CD4-positive, alpha-beta T cell treated with Interleukin-1 beta for 1 hour (primary cell): Measurements from ENCODE around the gene DNLZ.
"Not testable (repeated sequence)": the region's sequence is repeated elsewhere in the genome, so short reads cannot be mapped to it uniquely, and the experiment has no call there.

ENCODE experiments used
- DNase-seq, 2 donors: peaks; one replicate each; pipeline ENCODE4 v3.0.0-alpha.2; 2020 to 2022

Gene DNLZ

DNA sequence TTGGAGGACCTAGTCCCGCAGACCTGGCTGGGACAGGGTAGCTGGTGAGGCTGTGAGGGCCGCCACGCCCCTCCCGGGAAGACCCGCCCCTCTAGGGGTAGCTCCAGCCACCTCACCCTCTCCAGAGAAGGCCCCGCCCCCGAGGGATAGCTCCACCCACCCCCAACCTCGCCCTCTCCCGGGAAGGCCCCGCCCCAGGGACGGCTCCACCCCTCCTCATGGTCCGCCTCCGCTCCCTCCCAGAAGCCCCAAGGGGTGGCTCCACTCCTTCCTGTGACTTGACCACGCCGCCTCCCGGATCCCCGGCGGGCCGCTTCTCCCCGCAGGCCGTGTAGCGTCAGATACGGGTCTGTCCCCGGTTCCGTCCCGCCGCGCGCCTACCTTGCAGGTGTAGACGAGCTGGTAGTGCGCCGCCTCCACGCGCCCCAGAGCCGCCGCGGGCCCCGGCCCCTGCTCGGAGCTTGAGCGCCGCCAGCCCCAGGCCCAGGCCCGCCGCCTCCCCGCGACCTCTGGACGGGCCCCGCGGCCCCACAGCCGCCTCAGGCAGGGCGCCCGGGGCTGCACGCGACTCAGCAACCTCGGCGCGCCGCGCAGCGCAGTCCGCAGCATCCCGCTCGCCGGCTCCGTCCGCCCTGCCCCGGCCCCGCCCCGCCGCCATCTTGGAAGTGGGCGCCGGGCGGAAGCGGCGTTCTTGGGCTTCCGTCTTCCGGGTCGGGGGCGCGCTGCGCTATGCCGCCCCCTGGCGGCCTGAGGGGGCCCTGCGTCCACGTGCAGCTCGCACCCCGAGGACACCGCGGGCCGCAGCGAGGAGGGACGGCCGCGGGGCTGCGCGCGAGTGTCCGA, at the start of gene DNLZ:
Gene DNLZ, minus strand, starts transcription at position 639 of the 843 bp plus-strand sequence. Its CDS starts 30 bp downstream, at position 609.
- DNase-seq, result peak; percentile 93

DNA sequence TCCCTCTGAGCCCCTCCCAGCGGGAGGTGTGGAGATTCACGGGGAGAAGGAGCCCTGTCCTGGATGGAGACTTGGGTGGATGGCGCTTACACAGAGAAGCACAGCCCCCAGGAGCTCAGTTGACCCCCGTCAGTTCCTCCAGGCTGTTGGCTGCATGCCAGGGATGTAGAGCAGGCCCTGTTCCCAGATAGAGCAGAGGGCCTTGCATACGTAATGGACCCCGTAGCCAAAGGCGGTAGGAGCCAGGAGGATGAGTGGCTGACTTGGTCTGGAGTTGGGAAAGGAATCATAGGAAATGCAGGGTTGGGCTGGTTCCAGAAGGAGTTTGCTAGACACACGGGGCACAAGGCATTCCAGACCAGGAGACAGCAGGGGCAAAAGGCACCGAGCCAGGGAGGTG, 49.4 kb upstream of the DNLZ start:
- DNase-seq, result no peak

DNA sequence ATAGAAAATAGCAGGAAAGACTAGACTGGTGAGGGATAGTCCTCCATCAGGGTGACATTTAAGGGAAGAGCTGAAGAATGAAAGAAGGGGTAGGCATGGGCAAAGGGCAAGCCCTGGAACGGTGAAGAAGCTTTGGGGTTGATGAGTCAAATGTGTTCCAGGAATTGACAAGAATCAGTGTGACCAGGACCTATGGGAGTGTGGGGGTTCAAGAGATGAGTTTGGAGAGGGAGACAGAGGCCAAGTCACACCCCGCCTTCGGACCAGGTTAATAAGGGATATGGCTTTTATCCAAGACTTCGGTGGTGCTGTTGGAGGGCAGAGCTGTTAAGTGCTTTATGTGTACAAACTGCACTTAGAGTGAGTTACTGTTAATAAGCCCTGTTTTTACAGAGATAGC, 47.8 kb upstream of the DNLZ start:
- no peak for DNase-seq

DNA sequence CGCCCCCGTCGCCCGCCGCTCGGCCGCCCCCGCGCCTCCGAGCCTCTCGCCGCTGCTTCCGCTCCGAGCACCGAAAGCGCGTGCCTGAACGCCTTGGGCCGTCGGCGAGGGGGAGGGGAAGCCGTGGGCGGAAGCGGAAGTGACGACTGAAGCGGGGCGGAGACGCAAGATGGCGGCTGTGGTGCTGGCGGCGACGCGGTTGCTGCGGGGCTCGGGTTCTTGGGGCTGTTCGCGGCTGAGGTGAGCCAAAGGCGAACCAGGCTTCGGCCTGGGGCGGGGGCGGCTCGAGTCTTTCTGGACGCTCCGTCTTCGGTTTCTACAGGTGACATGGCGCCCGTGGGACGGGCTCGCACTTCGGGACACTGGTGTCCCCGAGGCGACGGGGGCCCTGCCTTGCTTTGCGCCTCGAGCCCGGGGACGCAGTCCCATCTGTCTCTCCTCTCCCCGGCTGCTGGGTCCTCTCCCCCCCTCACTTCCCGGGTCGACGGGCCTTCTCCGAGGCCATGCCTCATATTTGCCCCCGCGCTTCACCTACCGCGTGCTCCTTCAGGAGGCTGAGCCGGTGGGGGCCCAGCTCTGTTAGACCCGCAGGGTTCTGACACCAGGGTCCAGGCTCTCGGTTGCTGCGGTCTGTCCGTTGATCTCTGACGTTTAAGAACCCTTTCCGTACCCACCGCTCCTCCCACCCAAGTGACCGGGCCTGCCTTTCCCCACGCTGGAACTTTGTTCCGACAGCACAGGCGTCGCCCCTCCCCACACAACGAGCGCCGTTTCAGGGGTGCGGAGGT, 47.1 kb upstream of the DNLZ start, which contains the start of the genes ENTR1 and PMPCA:
Gene ENTR1, minus strand, starts transcription at position 115 of the 788 bp plus-strand sequence. CDS start 217 bp downstream, outside the sequence.
Gene PMPCA, plus strand, starts transcription at position 159 of the 788 bp plus-strand sequence. Its CDS starts 11 bp downstream, at position 170.
- peak; percentile 92 to 94 for DNase-seq

DNA sequence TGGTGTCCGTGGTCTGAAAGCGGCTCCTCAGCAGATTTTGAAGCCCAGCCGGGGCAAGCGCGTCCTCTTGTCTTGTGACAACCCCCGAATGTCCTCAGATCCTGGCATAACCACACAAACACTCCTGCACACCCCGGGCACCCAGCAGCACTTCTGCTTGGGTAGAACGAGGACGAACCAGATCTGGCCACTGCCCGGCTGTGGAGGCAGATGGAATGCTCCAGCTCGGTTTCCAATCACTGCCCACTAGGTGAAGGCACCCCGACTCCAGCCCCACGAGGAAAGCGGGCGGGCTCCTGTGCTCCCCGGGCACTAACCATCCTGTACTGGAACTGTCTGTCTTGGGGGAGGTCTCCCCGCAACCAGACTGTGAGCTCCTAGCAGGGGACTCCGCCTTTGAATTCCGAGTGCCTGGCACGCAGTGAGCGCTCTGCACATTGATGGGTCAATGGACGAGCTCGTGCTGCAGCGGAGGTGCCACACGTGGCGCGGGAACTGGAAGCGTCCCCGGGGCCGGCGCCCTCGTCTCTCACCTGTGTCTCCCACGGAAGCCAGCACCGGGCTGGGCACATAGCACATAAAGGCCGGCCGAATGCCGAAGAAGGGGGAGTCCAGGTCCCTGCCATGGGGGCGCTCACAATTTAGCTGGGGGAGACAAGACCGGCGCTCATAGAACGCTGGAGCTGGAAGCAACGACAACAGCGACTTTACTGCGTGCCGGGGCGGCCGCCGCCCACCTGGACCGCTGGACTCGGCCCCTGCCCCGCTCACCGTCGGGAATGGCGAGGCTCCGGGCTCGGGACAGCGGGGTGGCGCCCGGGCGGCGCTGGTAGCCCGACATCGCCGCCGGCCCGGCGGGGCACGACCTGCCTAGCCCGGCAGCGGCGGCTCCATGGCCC, 46.3 kb upstream of the DNLZ start:
- DNase-seq, result peak; percentile 19 to 22

DNA sequence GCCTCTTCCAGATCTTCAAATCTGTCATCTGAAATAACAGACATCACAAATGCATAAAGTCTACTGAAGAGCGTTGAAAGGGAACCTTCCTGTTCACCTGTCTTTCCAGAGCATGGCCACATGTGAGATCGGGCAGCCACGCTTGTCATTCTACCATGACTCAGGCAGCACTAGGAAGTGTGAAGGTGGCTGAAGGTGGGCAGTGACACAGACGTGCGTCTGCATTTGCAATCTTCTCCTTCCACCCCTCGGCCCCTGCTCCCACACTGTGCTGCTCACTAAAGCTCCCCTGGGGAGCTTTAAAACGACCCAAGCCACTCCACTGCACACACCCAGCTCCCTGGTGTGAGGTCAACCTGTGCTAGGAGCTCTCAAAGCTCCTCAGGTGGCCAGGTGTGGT, 44.4 kb upstream of the DNLZ start:
- DNase-seq, result no peak

DNA sequence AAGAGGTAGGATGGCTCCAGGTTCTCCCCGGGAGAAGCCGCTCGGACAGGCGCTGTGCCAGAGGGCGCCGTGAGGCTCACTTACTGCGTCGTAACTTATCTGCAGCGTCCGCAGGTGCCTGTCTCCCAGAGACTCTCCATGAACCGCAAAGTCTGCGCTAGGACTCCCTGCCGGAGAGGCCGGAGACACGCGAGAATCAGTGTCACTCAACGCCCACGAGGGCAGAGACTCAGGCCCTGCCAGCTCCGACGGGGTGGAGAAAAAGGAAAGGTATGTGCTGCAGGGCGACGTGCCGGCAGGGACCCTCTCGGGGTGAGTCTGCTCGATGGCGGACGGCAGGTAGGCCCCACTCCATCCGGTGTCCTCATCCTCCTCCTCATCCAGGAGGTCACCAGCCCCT, 43.5 kb upstream of the DNLZ start:
- not testable (repeated sequence) for DNase-seq

DNA sequence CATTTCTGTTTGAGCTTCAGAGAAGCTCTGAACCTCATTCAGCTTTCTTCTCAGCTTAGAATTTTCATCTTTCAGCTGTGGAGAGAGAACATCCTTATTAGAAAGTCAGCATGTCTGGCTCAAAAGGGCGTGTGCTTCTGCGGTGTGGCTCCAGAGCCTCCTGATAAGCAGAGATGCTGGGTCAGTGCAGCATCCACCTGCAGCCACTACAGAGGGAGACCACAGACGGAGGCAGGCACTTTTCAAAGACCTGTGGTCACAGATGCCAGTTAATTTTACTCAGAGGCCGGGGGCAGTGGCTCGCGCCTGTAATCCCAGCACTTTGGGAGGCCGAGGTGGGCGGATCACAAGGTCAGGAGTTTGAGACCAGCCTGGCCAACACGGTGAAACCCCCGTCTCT, 42.4 kb upstream of the DNLZ start:
- not testable (repeated sequence) for DNase-seq

DNA sequence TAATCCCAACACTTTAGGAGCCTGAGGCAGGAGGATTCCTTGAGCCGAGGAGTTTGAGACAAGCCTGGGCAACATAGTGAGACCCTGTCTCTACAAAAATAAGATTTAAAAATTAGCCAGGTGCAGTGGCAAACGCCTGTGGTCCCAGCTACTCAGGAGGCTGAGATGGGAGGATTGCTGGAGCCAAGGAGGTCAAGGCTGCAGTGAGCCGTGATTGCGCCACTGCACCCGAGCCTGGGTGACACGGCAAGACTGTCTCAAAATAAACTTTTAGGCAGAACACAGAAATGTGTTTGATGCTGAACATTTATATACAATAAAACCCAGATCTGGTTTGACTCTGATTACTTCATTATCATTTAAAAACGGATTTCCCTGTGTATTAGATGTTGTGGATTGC, 41.9 kb upstream of the DNLZ start:
- no peak for DNase-seq

DNA sequence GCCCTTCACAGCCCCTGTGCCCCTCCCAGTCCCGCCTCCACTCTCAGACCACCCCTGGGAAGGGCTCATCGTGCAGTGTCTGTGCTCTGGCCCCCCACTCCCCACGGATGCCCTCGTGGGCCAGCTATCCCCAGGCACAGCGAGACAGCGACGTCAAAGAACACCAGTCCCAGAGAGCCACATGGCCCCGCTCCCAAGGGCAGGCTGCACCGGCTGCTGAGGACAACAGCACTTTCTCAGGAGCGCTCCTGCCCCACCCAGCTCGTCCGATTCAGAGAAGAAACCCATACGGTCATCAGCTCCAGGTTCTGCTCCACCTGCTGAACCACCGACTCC, 41.2 kb upstream of the DNLZ start:
- DNase-seq, result no peak

DNA sequence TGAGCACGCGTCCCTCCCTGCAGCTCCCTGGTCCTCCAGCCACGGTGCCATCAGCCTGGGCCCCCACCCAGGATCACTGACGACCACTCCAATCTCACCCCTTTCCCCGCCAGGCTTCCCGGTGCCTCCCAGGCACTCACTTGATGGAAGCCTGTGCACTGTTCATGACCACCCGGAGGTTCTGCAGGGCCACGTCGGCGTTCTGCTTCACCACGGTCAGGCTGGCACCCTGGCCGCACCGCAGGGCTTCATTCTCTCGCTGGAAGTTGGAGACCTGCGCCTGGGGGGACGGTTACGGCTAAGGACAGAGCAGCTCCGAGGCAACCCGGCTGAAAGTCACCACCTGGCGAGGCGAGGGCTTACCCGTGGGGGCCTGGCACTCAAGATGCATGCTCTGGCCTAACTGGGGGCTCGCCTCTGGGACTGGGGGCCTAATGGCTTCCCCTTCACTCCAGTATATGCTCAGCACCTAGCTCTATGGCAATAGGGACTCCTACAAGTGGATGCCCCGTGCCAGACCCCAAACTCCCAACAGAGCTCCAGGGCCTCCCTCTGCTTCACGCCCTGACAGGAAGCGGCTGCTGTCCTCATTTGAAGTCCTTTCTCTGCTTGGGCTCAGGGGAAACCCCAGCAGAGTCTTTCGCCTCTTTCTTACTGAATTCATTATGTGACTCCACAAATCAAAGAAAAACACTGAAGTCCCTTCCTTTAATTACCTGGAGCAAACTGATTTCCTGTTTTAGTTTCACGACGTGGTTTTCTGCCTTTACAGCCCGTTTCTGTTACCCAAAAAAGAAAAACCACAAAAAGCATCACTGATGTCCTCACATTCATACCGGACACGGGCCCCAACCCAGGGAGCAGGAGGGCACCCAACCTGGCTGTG, 40.6 kb upstream of the DNLZ start:
- peak; percentile 26 to 63 for DNase-seq

DNA sequence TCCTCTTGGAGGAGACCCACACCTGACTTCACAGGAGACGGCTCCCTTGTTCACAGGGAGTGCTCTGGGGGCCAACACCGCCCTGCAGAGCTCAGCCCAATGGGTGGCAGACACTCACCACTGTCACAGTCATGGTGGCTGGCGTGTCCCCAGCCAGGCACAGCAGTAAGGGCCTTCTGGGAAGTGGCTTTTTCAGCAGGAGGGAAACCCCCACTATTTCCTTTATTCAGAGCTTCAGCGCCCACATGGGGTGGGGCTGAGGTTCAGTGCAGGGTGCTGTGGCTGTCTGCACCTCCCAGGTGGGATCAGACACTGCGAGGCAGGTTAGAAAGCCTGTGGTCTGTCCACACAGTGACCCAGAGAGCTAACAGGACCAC, 40.0 kb upstream of the DNLZ start:
- DNase-seq, result peak; percentile 74 to 86

DNA sequence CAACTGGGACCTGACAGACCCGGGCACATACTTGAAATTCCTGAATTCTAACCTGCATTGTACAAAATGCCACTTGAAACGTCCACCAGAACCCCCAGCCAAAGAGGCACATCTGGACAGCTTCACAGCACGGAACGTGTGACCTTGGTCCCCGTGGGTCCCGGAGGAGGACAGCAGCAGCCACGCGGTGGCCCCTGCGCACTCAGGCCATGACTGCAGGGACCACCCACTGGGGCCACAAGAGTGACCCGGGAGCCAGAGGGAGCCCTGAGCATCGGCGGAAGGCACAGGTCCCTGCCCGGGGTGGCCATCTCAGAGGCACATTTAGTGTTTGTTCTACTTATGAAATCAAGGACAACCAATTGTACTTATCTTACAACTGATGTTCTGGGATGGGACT, 38.5 kb upstream of the DNLZ start:
- no peak for DNase-seq

DNA sequence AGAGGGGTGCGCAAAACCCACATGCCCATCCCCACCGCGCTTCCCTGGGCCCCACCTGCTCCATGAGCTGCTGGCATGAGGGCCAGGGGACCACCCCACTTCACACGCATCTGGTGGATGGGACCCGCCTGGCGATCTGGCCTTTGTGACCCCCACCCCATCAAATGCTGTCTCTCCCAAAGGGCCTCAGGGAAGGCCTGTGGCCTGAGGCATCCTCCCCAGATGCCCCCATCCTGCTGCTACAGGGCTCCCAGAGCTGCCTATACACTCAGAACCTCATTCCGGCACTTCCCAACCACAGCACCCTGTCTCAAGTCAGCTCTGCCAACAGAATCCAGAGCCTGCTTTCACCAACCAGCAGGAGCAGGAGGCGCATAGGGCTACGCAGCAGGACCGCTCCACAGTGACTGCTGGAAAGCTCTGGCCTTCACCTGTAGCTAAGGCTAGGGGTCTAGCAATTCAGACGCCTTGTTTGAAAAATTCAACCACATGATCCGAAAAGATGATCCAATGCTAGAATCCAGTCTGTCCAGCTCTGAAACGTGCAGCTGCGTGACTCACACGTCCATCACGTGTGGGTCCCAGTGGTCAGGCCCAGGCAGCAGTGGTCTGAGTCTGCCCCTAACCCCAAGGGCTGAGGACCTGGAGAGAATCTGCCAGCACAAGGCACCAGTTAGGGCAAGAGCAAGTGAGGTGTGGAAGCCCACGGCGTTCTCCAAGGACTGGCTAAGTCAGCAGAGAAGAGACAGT, 37.8 kb upstream of the DNLZ start:
- DNase-seq, result no peak

DNA sequence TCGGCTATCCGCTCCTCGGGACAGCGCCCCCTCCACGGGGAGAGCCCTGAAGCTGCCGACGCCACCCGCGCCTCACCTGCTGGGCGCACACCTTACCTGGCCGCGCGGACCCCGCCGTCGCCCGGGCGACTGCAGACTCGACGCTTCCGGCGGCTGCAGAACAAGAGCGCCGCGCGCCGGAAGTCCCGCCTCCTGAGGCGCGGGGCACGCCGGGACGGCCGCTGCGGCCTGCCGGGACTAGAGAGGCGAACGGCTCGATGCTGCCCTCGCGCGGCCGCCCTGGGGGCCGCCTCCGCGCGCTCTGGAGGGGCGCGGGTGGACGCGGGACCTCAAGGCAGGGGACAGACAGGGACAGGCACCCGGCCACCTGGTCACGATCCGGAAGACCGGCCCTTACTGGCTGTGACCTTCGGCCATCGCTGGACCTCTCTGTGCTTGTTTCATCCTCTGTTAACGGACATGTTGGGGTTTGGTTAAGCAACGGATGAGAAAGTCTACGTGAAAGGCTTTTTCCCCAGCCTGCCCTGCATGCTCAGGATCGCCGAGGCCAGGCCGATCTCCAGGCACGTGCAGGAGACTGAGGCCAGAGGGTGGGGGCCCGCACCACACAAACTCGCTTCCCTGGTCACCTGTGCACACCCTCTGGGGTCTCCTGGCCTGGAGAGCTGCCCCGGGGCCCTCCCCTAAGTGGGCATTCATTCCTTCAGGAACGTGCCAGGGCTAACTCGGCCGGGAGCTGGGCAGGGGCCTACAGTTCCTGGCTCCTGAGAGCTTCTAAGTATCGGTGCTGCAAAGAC, 36.7 kb upstream of the DNLZ start, which contains the start of gene SNAPC4:
Gene SNAPC4, minus strand, starts transcription at position 133 of the 797 bp plus-strand sequence. CDS start 1,742 bp downstream, outside the sequence.
- DNase-seq, result peak; percentile 88 to 90

DNA sequence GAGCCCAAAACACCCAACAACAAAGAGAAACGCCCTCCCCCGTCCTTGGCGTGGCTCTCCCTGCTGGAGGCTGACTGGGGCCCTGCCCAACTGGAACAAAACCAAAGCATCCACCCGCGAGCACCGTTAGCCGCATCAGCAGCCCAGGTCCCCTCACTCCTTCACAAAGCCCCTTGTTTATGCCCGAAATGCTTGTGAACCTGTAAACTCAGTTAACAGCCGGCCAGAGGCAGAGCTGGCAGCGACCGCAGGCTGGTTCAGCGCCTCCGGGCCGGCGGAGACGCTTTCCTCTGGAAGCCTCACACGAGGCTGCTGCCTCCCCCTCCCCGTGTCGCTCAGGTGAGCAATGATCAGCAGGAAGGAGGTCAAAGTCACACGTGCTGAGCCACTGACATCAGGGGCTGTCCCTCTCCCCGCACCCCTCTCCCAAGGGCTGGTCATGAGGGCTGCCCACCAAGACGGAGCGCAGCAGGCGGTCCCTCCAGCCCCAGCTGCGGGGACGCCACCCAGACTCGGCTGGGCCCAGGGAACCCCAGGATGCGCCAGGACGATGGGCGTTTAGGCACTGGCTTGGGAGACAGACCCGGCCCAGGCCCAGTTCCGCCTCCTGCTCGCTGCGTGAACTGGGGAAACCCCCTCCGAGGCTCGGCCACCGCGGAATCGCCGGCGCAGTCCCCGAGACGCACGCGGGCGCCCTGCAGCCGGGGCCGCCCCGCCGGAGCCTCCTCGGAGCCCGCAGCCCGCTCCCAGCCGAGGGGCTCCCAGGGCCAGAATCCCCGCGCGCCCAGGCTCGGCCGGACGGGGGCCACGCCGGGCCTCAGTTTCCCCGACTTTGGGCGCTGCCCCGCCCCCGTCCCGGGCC, 35.9 kb upstream of the DNLZ start:
- peak; percentile 32 to 46 for DNase-seq

DNA sequence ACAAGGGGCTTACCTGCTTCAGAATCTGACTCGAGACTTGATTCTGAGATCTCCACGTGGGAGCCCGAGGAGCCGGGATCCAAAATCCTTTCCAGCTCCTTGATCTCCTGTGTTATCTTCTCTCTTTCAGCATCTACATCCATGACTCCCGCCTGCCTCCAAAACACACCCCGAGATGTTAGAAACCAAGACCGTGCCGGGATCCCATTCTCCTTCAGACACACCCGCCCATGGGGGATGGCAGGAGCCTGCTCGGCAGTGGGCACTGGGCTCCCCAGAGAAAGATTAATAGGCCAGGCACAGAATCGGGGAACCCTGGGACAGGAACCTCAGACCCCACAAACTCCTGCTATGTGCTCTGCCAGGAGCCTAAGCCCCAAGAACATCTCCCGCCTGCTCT, 34.7 kb upstream of the DNLZ start:
- no peak for DNase-seq

DNA sequence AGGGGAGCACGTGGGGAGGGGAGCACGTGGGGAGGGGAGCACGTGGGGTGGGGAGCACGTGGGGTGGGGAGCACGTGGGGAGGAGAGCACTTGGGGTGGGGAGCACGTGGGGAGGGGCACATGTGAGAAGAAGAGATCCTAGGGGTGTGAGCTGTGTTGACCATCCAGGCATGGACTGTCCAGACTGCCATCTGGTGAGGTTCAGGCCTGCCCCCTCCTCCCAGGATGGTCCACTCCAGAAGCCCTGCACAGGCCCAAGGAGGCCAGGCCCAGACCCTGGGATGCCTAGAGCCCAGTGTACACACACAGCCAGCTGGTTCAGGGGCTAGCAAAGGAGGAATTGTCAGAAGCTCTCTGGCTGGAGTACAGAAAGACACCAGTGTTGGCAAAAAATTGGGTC, 34.1 kb upstream of the DNLZ start:
- DNase-seq, result no peak

DNA sequence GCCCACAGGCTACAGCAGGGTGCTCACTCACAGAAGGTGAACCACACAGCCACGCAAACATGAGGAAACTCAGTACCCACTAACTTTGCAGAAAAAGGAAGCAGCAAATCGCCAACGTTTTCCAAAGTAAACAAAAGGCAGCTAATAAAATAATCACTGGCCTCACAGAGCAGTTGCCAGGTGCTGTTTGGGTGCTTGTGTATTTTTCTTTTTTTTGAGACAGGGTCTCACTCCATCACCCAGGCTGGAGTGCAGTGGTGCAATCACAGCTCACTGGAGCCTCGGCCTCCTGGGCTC, 32.6 kb upstream of the DNLZ start:
- DNase-seq, result no peak
